ENCODE results near the gene BMPR2.

GRCh38 chr2:202429164-202429980 is 53.2 kb downstream of the BMPR2 start:
- no peak for TF ChIP-seq CTCF (conservative IDR thresholded peaks at IDR 0.05 in 1 of 2, IDR thresholded peaks at IDR 0.05 in 1 of 2; ENCODE audit: low read depth in 1 of 2, low read length in 2 of 2)
- no peak for TF ChIP-seq EZH2 (IDR thresholded peaks at IDR 0.05; ENCODE audit: low read length, missing control alignments)
